ENCODE results near the gene FUT9. TPM values are rescaled to one million over a fixed set of nuclear protein-coding genes. Genes with fewer than 3 reads are reported as not detected.

The FUT9 gene
- total RNA-seq, 1 experiment from 2014 or later = 3.5 TPM

DNA sequence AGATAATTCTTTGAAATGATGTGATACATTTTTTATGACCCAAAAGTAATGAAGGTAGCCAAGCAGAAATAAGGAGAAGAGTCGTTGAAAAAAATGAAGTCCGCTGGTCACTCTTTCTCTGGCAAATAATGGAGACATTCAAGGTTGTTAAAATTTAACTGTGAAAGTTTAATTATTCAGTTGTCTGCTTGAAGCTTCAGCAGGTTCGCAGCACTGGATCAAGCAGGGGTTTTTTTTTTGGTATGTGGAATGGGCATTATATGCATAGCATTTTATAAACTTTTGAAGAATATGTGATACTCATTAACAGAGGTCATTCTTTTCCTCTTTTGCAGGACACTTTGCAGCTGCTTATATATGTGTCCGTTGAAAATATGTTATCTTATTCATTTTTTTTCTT, 21.6 kb upstream of the FUT9 start:
- Mint-ChIP-seq H3K4me1 (peaks cover 4% of the 10 kb centered on the region; the same call in 1 of the 2 replicates), H3K36me3 (peaks cover 33% of the 10 kb centered on the region), H3K4me3 (no peak overlapping the region), H3K9me3 (peaks cover 43% of the 10 kb centered on the region), H3K27me3 (ENCODE audit: low read depth) (no peaks in the 10 kb centered on the region), H3K27ac (no peak overlapping the region)
- POLR2A ChIA-PET = no interaction called here
- CTCF ChIA-PET = no interaction called here
- DNase-seq (ENCODE audit: low spot score) (no peak), ATAC-seq (no peak)
- TF ChIP-seq ZNF219 (CRISPR knock-in tag; IDR thresholded peaks at IDR 0.05; ENCODE audit: borderline replicate concordance) (no peak), NR2C2 (CRISPR knock-in tag; IDR thresholded peaks at IDR 0.05) (no peak), ZNF416 (CRISPR knock-in tag; IDR thresholded peaks at IDR 0.05) (no peak), AR (CRISPR knock-in tag; IDR thresholded peaks at IDR 0.05) (no peak), ZNF232 (CRISPR knock-in tag; IDR thresholded peaks at IDR 0.05) (no peak), IRF2 (CRISPR knock-in tag; IDR thresholded peaks at IDR 0.05; ENCODE audit: borderline replicate concordance, low read depth) (no peak), HMGA2 (CRISPR knock-in tag; IDR thresholded peaks at IDR 0.05) (no peak), FOXK1 (CRISPR knock-in tag; IDR thresholded peaks at IDR 0.05) (no peak), ZNF121 (CRISPR knock-in tag; IDR thresholded peaks at IDR 0.05) (no peak), SMAD3 (CRISPR knock-in tag; IDR thresholded peaks at IDR 0.05; ENCODE audit: borderline replicate concordance) (no peak), ZNF396 (CRISPR knock-in tag; IDR thresholded peaks at IDR 0.05; ENCODE audit: borderline replicate concordance) (no peak), ATF1 (CRISPR knock-in tag; IDR thresholded peaks at IDR 0.05) (no peak), USF2 (CRISPR knock-in tag; IDR thresholded peaks at IDR 0.05) (no peak), CREM (CRISPR knock-in tag; IDR thresholded peaks at IDR 0.05) (no peak), NFATC4 (CRISPR knock-in tag; IDR thresholded peaks at IDR 0.05) (no peak)
- TF ChIP-seq, protein P1, sequence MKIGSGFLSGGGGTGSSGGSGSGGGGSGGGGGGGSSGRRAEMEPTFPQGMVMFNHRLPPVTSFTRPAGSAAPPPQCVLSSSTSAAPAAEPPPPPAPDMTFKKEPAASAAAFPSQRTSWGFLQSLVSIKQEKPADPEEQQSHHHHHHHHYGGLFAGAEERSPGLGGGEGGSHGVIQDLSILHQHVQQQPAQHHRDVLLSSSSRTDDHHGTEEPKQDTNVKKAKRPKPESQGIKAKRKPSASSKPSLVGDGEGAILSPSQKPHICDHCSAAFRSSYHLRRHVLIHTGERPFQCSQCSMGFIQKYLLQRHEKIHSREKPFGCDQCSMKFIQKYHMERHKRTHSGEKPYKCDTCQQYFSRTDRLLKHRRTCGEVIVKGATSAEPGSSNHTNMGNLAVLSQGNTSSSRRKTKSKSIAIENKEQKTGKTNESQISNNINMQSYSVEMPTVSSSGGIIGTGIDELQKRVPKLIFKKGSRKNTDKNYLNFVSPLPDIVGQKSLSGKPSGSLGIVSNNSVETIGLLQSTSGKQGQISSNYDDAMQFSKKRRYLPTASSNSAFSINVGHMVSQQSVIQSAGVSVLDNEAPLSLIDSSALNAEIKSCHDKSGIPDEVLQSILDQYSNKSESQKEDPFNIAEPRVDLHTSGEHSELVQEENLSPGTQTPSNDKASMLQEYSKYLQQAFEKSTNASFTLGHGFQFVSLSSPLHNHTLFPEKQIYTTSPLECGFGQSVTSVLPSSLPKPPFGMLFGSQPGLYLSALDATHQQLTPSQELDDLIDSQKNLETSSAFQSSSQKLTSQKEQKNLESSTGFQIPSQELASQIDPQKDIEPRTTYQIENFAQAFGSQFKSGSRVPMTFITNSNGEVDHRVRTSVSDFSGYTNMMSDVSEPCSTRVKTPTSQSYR (CRISPR knock-in tag; IDR thresholded peaks at IDR 0.05) = no peak
- TF ChIP-seq, protein P2, sequence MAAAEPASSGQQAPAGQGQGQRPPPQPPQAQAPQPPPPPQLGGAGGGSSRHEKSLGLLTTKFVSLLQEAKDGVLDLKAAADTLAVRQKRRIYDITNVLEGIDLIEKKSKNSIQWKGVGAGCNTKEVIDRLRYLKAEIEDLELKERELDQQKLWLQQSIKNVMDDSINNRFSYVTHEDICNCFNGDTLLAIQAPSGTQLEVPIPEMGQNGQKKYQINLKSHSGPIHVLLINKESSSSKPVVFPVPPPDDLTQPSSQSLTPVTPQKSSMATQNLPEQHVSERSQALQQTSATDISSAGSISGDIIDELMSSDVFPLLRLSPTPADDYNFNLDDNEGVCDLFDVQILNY (CRISPR knock-in tag; IDR thresholded peaks at IDR 0.05) = no peak
- TF ChIP-seq, protein P3, sequence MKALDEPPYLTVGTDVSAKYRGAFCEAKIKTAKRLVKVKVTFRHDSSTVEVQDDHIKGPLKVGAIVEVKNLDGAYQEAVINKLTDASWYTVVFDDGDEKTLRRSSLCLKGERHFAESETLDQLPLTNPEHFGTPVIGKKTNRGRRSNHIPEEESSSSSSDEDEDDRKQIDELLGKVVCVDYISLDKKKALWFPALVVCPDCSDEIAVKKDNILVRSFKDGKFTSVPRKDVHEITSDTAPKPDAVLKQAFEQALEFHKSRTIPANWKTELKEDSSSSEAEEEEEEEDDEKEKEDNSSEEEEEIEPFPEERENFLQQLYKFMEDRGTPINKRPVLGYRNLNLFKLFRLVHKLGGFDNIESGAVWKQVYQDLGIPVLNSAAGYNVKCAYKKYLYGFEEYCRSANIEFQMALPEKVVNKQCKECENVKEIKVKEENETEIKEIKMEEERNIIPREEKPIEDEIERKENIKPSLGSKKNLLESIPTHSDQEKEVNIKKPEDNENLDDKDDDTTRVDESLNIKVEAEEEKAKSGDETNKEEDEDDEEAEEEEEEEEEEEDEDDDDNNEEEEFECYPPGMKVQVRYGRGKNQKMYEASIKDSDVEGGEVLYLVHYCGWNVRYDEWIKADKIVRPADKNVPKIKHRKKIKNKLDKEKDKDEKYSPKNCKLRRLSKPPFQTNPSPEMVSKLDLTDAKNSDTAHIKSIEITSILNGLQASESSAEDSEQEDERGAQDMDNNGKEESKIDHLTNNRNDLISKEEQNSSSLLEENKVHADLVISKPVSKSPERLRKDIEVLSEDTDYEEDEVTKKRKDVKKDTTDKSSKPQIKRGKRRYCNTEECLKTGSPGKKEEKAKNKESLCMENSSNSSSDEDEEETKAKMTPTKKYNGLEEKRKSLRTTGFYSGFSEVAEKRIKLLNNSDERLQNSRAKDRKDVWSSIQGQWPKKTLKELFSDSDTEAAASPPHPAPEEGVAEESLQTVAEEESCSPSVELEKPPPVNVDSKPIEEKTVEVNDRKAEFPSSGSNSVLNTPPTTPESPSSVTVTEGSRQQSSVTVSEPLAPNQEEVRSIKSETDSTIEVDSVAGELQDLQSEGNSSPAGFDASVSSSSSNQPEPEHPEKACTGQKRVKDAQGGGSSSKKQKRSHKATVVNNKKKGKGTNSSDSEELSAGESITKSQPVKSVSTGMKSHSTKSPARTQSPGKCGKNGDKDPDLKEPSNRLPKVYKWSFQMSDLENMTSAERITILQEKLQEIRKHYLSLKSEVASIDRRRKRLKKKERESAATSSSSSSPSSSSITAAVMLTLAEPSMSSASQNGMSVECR (CRISPR knock-in tag; IDR thresholded peaks at IDR 0.05; ENCODE audit: borderline replicate concordance) = no peak
- TF ChIP-seq, protein P4, sequence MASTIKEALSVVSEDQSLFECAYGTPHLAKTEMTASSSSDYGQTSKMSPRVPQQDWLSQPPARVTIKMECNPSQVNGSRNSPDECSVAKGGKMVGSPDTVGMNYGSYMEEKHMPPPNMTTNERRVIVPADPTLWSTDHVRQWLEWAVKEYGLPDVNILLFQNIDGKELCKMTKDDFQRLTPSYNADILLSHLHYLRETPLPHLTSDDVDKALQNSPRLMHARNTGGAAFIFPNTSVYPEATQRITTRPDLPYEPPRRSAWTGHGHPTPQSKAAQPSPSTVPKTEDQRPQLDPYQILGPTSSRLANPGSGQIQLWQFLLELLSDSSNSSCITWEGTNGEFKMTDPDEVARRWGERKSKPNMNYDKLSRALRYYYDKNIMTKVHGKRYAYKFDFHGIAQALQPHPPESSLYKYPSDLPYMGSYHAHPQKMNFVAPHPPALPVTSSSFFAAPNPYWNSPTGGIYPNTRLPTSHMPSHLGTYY (CRISPR knock-in tag; IDR thresholded peaks at IDR 0.05) = no peak
- TF ChIP-seq, protein P5, sequence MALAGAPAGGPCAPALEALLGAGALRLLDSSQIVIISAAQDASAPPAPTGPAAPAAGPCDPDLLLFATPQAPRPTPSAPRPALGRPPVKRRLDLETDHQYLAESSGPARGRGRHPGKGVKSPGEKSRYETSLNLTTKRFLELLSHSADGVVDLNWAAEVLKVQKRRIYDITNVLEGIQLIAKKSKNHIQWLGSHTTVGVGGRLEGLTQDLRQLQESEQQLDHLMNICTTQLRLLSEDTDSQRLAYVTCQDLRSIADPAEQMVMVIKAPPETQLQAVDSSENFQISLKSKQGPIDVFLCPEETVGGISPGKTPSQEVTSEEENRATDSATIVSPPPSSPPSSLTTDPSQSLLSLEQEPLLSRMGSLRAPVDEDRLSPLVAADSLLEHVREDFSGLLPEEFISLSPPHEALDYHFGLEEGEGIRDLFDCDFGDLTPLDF (CRISPR knock-in tag; IDR thresholded peaks at IDR 0.05) = no peak
